NT2/D1 (cell line): ENCODE results near the gene ROPN1L.

ENCODE experiments used
- SUZ12 ChIP-seq: IDR thresholded peaks from 2 replicates; pipeline ENCODE4 v1.6.1; 2011; ENCODE audit not compliant: insufficient read length, insufficient read depth; ENCODE audit errors: extremely low read depth
- ZNF274 ChIP-seq: IDR thresholded peaks from 2 replicates; pipeline ENCODE4 v1.6.1; 2011; ENCODE audit warnings: mild to moderate bottlenecking, low read depth, low read length

DNA sequence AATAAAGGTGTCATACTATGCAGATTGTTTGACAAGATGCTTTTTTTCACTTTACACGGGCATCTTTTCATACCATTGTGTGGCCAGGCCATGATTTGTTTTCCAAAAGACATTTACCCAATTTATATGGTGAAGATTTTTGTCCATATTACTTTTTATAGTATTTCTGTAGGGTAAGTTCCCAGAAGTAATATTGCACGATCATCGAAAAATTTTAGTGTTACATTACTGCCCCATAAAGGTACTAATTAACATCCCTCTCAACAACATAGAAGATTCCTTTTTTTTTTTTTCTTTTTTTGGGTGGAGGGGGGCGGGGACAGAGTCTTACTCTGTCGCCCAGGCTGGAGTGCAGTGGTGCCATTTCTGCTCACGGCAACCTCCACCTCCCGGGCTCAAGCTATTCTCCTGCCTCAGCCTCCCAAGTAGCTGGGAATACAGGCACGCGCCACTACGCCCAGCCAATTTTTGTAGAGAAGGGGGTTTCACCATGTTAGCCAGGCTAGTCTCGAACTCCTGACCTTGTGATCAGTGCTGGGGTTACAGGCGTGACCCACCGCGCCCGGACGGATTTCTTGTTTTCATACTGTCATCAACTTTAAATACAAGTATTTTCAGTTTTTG lies 1.2 kb upstream of the ROPN1L start:
- TF ChIP-seq ZNF274 = no peak
- no peak for TF ChIP-seq SUZ12
